A673 (cell line): Measurements from ENCODE around the gene GDF9.

Experiments used
- CTCF ChIP-seq: fragments of 300-800, 200-600 bp; sonication (generic); conservative IDR thresholded peaks from 2 replicates; pipeline ENCODE4 v1.5.1; 2017; ENCODE audit warnings: low read depth, mild to moderate bottlenecking, antibody characterized with exemption, low read length, moderate library complexity, mixed read lengths
- EZH2 ChIP-seq: fragments of 200-600 bp; sonication (generic); IDR thresholded peaks from 2 replicates; pipeline ENCODE4 v1.6.1; 2017; ENCODE audit warnings: borderline replicate concordance, low read depth, mild to moderate bottlenecking, mixed read lengths, antibody characterized with exemption, low read length; ENCODE audit not compliant: poor library complexity, severe bottlenecking

- TF ChIP-seq CTCF (no peak), EZH2 (no peak)
Measured at GRCh38 chr5:132839426-132840301, 26.6 kb downstream of the GDF9 start.
